Hepatocyte (in vitro differentiated cells): Measurements from ENCODE around the gene CYTH2.

Experiments
- EZH2phosphoT487 ChIP-seq: fragments of 200-600 bp; sonication (generic); IDR thresholded peaks from one replicate; pipeline ENCODE4 v1.6.1; 2018; ENCODE audit warnings: antibody characterized with exemption, mild to moderate bottlenecking, low read depth, moderate library complexity; ENCODE audit not compliant: unreplicated experiment, severe bottlenecking
- TF ChIP-seq, protein P1 (sequence below): fragments of 200-600 bp; sonication (generic); IDR thresholded peaks from 2 replicates; pipeline ENCODE4 v1.5.1; 2016; ENCODE audit warnings: antibody characterized with exemption, mild to moderate bottlenecking; ENCODE audit not compliant: poor library complexity

DNA sequence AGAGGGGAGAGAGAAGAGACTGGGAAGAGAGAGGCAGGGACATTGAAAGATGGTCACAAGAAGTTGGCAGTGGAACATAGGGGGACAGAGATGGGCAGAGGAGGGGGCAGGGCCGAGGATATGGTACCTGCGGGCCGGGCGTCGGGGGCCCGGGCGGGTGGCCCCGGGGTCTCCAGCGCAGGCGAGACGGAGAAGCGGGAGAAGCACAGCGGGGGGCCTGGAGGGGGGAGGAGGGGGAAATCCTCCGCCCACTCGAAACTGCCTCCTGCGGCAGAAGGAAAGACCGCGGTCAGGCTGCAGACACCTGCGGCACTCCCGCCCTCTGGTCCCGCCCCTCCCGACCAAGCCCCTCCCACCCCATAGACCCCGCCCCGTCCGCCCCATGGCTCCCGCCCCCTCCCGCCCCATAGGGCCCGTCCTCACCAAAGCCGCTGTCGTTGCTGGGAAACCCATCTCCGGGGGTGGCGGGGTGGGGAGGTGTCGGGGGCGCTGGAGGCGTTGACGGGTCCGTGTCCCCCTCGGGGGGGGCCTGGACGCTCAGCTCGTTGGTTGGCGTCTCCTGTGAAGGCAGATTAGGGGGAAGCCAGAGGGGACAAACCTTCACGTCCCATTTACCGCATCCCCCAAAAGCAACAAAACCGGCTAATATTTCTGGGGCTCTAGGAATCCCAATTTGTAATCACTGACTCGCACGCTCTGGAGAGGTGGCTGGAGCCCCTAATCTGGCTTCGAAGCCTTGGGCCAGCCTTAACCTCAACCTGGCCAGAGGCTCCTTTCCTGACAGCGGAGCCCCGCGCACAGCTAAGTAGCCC lies 22.0 kb downstream of the CYTH2 start:
- TF ChIP-seq, protein P1, sequence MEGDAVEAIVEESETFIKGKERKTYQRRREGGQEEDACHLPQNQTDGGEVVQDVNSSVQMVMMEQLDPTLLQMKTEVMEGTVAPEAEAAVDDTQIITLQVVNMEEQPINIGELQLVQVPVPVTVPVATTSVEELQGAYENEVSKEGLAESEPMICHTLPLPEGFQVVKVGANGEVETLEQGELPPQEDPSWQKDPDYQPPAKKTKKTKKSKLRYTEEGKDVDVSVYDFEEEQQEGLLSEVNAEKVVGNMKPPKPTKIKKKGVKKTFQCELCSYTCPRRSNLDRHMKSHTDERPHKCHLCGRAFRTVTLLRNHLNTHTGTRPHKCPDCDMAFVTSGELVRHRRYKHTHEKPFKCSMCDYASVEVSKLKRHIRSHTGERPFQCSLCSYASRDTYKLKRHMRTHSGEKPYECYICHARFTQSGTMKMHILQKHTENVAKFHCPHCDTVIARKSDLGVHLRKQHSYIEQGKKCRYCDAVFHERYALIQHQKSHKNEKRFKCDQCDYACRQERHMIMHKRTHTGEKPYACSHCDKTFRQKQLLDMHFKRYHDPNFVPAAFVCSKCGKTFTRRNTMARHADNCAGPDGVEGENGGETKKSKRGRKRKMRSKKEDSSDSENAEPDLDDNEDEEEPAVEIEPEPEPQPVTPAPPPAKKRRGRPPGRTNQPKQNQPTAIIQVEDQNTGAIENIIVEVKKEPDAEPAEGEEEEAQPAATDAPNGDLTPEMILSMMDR: no peak
- no peak for TF ChIP-seq EZH2phosphoT487
